Neuronal stem cell (in vitro differentiated cells): ENCODE measurements around the gene SLC16A12.

ENCODE experiments used
- DNase-seq: peaks from one replicate; pipeline ENCODE4 v3.0.0-alpha.2; 2013; ENCODE audit warnings: low spot score
- H2AFZ ChIP-seq: one replicate; pipeline ENCODE4 v1.6.1; 2013; ENCODE audit warnings: mild to moderate bottlenecking, low read length, inconsistent platforms
- H2AK5ac ChIP-seq: 2 replicates; pipeline ENCODE4 v1.6.1; 2013; ENCODE audit warnings: low read depth, mild to moderate bottlenecking, inconsistent platforms, low read length, moderate library complexity, mixed read lengths
- H2BK120ac ChIP-seq: 2 replicates; pipeline ENCODE4 v1.6.1; 2013; ENCODE audit warnings: low read depth, mild to moderate bottlenecking, inconsistent platforms, low read length, moderate library complexity, mixed read lengths
- H2BK12ac ChIP-seq: one replicate; pipeline ENCODE4 v1.6.1; 2013; ENCODE audit warnings: low read length, inconsistent platforms
- H2BK15ac ChIP-seq: 2 replicates; pipeline ENCODE4 v1.6.1; 2013; ENCODE audit warnings: mild to moderate bottlenecking, low read length, inconsistent platforms, mixed read lengths
- H2BK5ac ChIP-seq: one replicate; pipeline ENCODE4 v1.6.1; 2013; ENCODE audit warnings: inconsistent platforms, mild to moderate bottlenecking, low read length, moderate library complexity
- H3K14ac ChIP-seq: one replicate; pipeline ENCODE4 v1.6.1; 2013; ENCODE audit warnings: low read length, inconsistent platforms
- H3K18ac ChIP-seq: 2 replicates; pipeline ENCODE4 v1.6.1; 2013; ENCODE audit warnings: low read length, inconsistent platforms
- H3K23ac ChIP-seq: 2 replicates; pipeline ENCODE4 v1.6.1; 2013; ENCODE audit warnings: low read depth, mild to moderate bottlenecking, mixed read lengths, low read length, inconsistent platforms; ENCODE audit not compliant: poor library complexity
- H3K27ac ChIP-seq: replicated peaks from 3 replicates; pipeline ENCODE4 v1.5.1; 2013; ENCODE audit warnings: low read length, inconsistent platforms
- H3K27me3 ChIP-seq, 3 experiments: 2 replicates each; pipeline ENCODE4 v1.6.1; 2013; ENCODE audit warnings: low read length in 3 of 3, mild to moderate bottlenecking in 2 of 3, inconsistent platforms in 1 of 3, low read depth in 1 of 3, mixed read lengths in 1 of 3, moderate library complexity in 1 of 3; ENCODE audit not compliant: control insufficient read depth in 3 of 3, insufficient read depth in 3 of 3
- H3K36me3 ChIP-seq, 2 donors: replicated peaks in 1 of 2; 2 replicates each; pipeline ENCODE4 v1.6.1; 2013; ENCODE audit warnings: low read length in 2 of 2; ENCODE audit not compliant: control insufficient read depth in 2 of 2, insufficient read depth in 2 of 2
- H3K4ac ChIP-seq: 2 replicates; pipeline ENCODE4 v1.6.1; 2013; ENCODE audit warnings: inconsistent platforms, mild to moderate bottlenecking, low read length, moderate library complexity
- H3K4me1 ChIP-seq, 2 donors: 1 replicate in 1 of 2; 2 replicates in 1 of 2; pipeline ENCODE4 v1.6.1; 2013; ENCODE audit warnings: low read length in 2 of 2, low read depth in 1 of 2; ENCODE audit not compliant: control insufficient read depth in 2 of 2, insufficient read depth in 1 of 2
- H3K4me2 ChIP-seq: one replicate; pipeline ENCODE4 v1.6.1; 2013; ENCODE audit warnings: mild to moderate bottlenecking, low read length, inconsistent platforms; ENCODE audit not compliant: insufficient read depth, poor library complexity, severe bottlenecking
- H3K4me3 ChIP-seq, 2 donors: 2 replicates each; pipeline ENCODE4 v1.5.1; 2013; ENCODE audit warnings: low read length in 2 of 2, mild to moderate bottlenecking in 2 of 2, inconsistent platforms in 1 of 2, moderate library complexity in 1 of 2
- H3K79me1 ChIP-seq: one replicate; pipeline ENCODE4 v1.6.1; 2013; ENCODE audit warnings: low read depth, mild to moderate bottlenecking, inconsistent platforms, low read length, moderate library complexity
- H3K9ac ChIP-seq: one replicate; pipeline ENCODE4 v1.6.1; 2013; ENCODE audit warnings: mild to moderate bottlenecking, low read depth, low read length, inconsistent platforms; ENCODE audit not compliant: poor library complexity
- H3K9me3 ChIP-seq, 2 donors: replicated peaks in 1 of 2; 2 replicates each; pipeline versions ENCODE3 to v1.6.1; 2013; ENCODE audit warnings: low read length in 2 of 2, mild to moderate bottlenecking in 2 of 2, inconsistent platforms in 1 of 2, low read depth in 1 of 2, mixed read lengths in 1 of 2, moderate library complexity in 1 of 2; ENCODE audit not compliant: control insufficient read depth in 2 of 2, insufficient read depth in 1 of 2
- H4K8ac ChIP-seq: one replicate; pipeline ENCODE4 v1.6.1; 2013; ENCODE audit warnings: low read depth, mild to moderate bottlenecking, inconsistent platforms, low read length, moderate library complexity
- H4K91ac ChIP-seq: one replicate; pipeline ENCODE4 v1.6.1; 2013; ENCODE audit warnings: low read length, low read depth, mild to moderate bottlenecking, inconsistent platforms; ENCODE audit not compliant: poor library complexity
- WGBS, 2 donors: extraction: QIAGEN DNeasy Blood & Tissue Kit; methylation state at CpG; one replicate each; pipeline ENCODE4 v1.1.7; 2013; ENCODE audit warnings: missing lambda C conversion rate in 2 of 2, mixed read lengths in 1 of 2; ENCODE audit not compliant: insufficient read length in 2 of 2, insufficient replicate concordance in 1 of 2; ENCODE audit errors: extremely low coverage in 2 of 2; 5-methylcytosine and 5-hydroxymethylcytosine counted together

Gene SLC16A12

GRCh38 chr10:89440226-89441009 is 95.0 kb downstream of the SLC16A12 start:
- no peak overlapping the region for H3K27ac ChIP-seq
- no peak overlapping the region for H3K18ac ChIP-seq

GRCh38 chr10:89438525-89438924 is 96.9 kb downstream of the SLC16A12 start:
- Histone ChIP-seq H3K4ac (no peak overlapping the region), H3K4me1 (no peaks in the 10 kb centered on the region), H2AFZ (no peak overlapping the region), H2BK5ac (no peak overlapping the region), H3K36me3 (no peaks in the 10 kb centered on the region), H3K27me3 (peaks cover 0 to 29% (median 0%) of the 10 kb centered on the region in 3 experiments), H2AK5ac (no peak overlapping the region), H2BK15ac (no peak overlapping the region), H3K18ac (no peak overlapping the region), H4K8ac (no peak overlapping the region), H3K4me3 (no peak overlapping the region), H3K4me2 (no peak overlapping the region), H3K79me1 (no peaks in the 10 kb centered on the region), H3K9ac (no peak overlapping the region), H3K27ac (no peak overlapping the region), H4K91ac (no peak overlapping the region), H3K9me3 (no peaks in the 10 kb centered on the region), H2BK120ac (no peak overlapping the region), H3K14ac (no peak overlapping the region), H2BK12ac (no peak overlapping the region), H3K23ac (no peak overlapping the region)
- no CpG with 5 or more reads among the region's 4 CpGs for WGBS, 2 donors
- DNase-seq, result no peak

More at GRCh38 chr10:89440226-89441009, 95.0 kb downstream of the SLC16A12 start:
- Histone ChIP-seq H3K27me3 (peaks cover 0 to 15% (median 0%) of the 10 kb centered on the region in 3 experiments), H2BK15ac (no peak overlapping the region), H4K91ac (no peak overlapping the region), H3K9ac (no peak overlapping the region), H3K79me1 (no peaks in the 10 kb centered on the region), H2AK5ac (no peak overlapping the region), H3K23ac (no peak overlapping the region), H2BK120ac (no peak overlapping the region), H3K4me2 (no peak overlapping the region), H2BK12ac (no peak overlapping the region), H3K4ac (no peak overlapping the region), H3K14ac (no peak overlapping the region), H3K36me3 (no peaks in the 10 kb centered on the region), H3K9me3 (peaks cover 0 to 2% of the 10 kb centered on the region in 2 donors), H2BK5ac (no peak overlapping the region), H3K4me3 (no peak overlapping the region), H4K8ac (no peak overlapping the region), H2AFZ (no peak overlapping the region), H3K4me1 (no peaks in the 10 kb centered on the region)
- WGBS, 2 donors, result no CpG with 5 or more reads among the region's 4 CpGs
- DNase-seq, result no peak

GRCh38 chr10:89431977-89432376 is 103.4 kb downstream of the SLC16A12 start:
- H3K14ac ChIP-seq, result no peak overlapping the region
- H2BK120ac ChIP-seq, result no peak overlapping the region
- no peaks in the 10 kb centered on the region for H3K9me3 ChIP-seq
- H3K4me3 ChIP-seq, result no peak overlapping the region
- no peak overlapping the region for H3K9ac ChIP-seq
- no peak overlapping the region for H3K27ac ChIP-seq
- H2BK15ac ChIP-seq, result no peak overlapping the region
- H3K18ac ChIP-seq, result no peak overlapping the region
- no peak overlapping the region for H2BK5ac ChIP-seq
- H3K27me3 ChIP-seq, result peaks cover 0 to 49% (median 0%) of the 10 kb centered on the region in 3 experiments
- no peak overlapping the region for H4K91ac ChIP-seq
- H2BK12ac ChIP-seq, result no peak overlapping the region
- H2AFZ ChIP-seq, result no peak overlapping the region
- no peak for DNase-seq
- no CpG with 5 or more reads among the region's 3 CpGs for WGBS, 2 donors
- no peaks in the 10 kb centered on the region for H3K4me1 ChIP-seq
- no peak overlapping the region for H2AK5ac ChIP-seq
- no peak overlapping the region for H3K23ac ChIP-seq
- no peaks in the 10 kb centered on the region for H3K79me1 ChIP-seq
- no peak overlapping the region for H4K8ac ChIP-seq
- H3K4me2 ChIP-seq, result no peak overlapping the region
- H3K36me3 ChIP-seq, result no peaks in the 10 kb centered on the region
- no peak overlapping the region for H3K4ac ChIP-seq

GRCh38 chr10:89428877-89429276 is 106.5 kb downstream of the SLC16A12 start:
- Histone ChIP-seq H3K14ac (no peak overlapping the region), H3K18ac (no peak overlapping the region), H3K4me1 (no peaks in the 10 kb centered on the region), H3K9me3 (no peaks in the 10 kb centered on the region), H2BK5ac (no peak overlapping the region), H3K79me1 (no peaks in the 10 kb centered on the region), H3K27me3 (peaks cover 0 to 31% (median 0%) of the 10 kb centered on the region in 3 experiments), H2BK15ac (no peak overlapping the region), H4K91ac (no peak overlapping the region), H3K9ac (no peak overlapping the region), H3K4me3 (no peak overlapping the region), H4K8ac (no peak overlapping the region), H2AFZ (no peak overlapping the region), H2BK12ac (no peak overlapping the region), H3K23ac (no peak overlapping the region), H3K4me2 (no peak overlapping the region), H2BK120ac (no peak overlapping the region), H2AK5ac (no peak overlapping the region), H3K27ac (no peak overlapping the region), H3K36me3 (no peaks in the 10 kb centered on the region), H3K4ac (no peak overlapping the region)
- no CpG with 5 or more reads among the region's 1 CpG for WGBS, 2 donors
- no peak for DNase-seq
